Ishikawa (cell line): ENCODE measurements around the gene KIF17.

Experiments used
- FOXM1 ChIP-seq: IDR thresholded peaks from 2 replicates; pipeline ENCODE4 v1.6.1; 2012; ENCODE audit warnings: low read depth, borderline replicate concordance
- MAX ChIP-seq: IDR thresholded peaks from 2 replicates; pipeline ENCODE4 v1.6.1; 2012
- RAD21 ChIP-seq: IDR thresholded peaks from 2 replicates; pipeline ENCODE4 v1.6.1; 2012; ENCODE audit warnings: low read depth

GRCh38 chr1:20725189-20726117 is 7.6 kb upstream of the KIF17 start:
- TF ChIP-seq MAX (0 out of 2 replicates have a peak, but pooled peaks have one; percentile 28), FOXM1 (no peak), RAD21 (no peak)
